ENCODE data around the gene TMPRSS5. TPM values are rescaled to one million over a fixed set of nuclear protein-coding genes. Genes with fewer than 3 reads are reported as not detected.

Gene TMPRSS5
- total and polyA plus RNA-seq, 2 of the 8 experiments (the other 6 are each of a cell fraction or from before 2014, with no cell fraction given) = 0.54 to 0.78 TPM

DNA sequence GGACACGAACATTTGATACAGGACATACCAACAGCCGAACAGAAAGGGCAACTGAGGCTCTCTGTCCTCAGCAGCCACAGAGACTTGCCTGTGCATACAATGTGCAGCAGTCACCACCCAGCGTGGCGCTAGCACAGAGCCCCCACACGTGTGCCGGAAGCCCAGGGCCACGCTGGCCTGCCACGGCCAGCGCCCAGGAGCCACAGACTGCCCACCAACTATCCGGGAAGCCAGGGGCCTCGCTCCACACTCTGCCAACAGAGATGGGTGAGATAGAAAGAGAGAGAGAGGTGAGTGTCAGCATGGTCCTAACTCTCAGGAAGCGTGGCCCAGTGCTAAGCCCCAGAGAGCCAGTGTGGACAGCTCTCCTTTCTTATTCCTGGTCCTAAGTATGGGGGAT, 11.7 kb downstream of the TMPRSS5 start (continued):
- TF ChIP-seq GABPA (IDR thresholded peaks at IDR 0.05; ENCODE audit: borderline replicate concordance, insufficient read depth, low read length) (no peak), ASH2L (IDR thresholded peaks at IDR 0.05; ENCODE audit: low read length) (no peak), RBBP5 (IDR thresholded peaks at IDR 0.05; ENCODE audit: borderline replicate concordance, low read depth, low read length) (no peak), SAP30 (IDR thresholded peaks at IDR 0.05; ENCODE audit: insufficient read depth, insufficient replicate concordance, low read length) (no peak), SRF (IDR thresholded peaks at IDR 0.05; ENCODE audit: low read depth, low read length) (no peak), RXRA (IDR thresholded peaks at IDR 0.05; ENCODE audit: insufficient read depth, low read depth, low read length) (no peak), CBX5 (IDR thresholded peaks at IDR 0.05; ENCODE audit: low read depth, low read length) (no peak), SIX5 (IDR thresholded peaks at IDR 0.05; ENCODE audit: low read depth, low read length) (no peak), JUND (IDR thresholded peaks at IDR 0.05; ENCODE audit: low read length) (no peak)
- TF ChIP-seq, protein P1, sequence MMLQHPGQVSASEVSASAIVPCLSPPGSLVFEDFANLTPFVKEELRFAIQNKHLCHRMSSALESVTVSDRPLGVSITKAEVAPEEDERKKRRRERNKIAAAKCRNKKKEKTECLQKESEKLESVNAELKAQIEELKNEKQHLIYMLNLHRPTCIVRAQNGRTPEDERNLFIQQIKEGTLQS (IDR thresholded peaks at IDR 0.05; ENCODE audit: insufficient read depth, low read depth, low read length) = no peak
